OCI-LY7 (cell line): ENCODE measurements around the gene POLRMT. TPM values are rescaled to one million over a fixed set of nuclear protein-coding genes. Genes with fewer than 3 reads are reported as not detected.

ENCODE experiments used
- BruUV-seq: library from RNA; stranded (reverse); fragments of 400-500 nt; replicated peaks from 2 replicates; lab custom pipeline; 2021; lab: Mats Ljungman, UMichigan
- CTCF ChIA-PET: fragments of 300-600 bp; sonication (Branson Sonifier 250); formaldehyde crosslinking; loops from one replicate; lab custom pipeline; 2022; ENCODE audit warnings: antibody characterized with exemption; ENCODE audit not compliant: unreplicated experiment; lab: Charles Lee
- POLR2A ChIA-PET: fragments of 300-600 bp; sonication (Branson Sonifier 250); formaldehyde crosslinking; loops from one replicate; lab custom pipeline; 2022; ENCODE audit warnings: antibody characterized with exemption; lab: Charles Lee
- DNase-seq: peaks from one replicate; pipeline ENCODE4 v3.0.0-alpha.2; 2015; ENCODE audit warnings: low spot score
- H2AFZ ChIP-seq: fragments of 200-600 bp; sonication (generic), shearing (Covaris generic); 2 replicates; pipeline ENCODE4 v1.6.1; 2014; ENCODE audit warnings: mild to moderate bottlenecking, antibody characterized with exemption, low read length, moderate library complexity
- H3K27ac ChIP-seq: fragments of 200-600 bp; sonication (generic); 2 replicates; pipeline ENCODE4 v1.5.1; 2014; ENCODE audit warnings: mixed run types, low read depth, mild to moderate bottlenecking, moderate library complexity, low read length, inconsistent platforms; ENCODE audit not compliant: poor library complexity, severe bottlenecking
- H3K36me3 ChIP-seq: fragments of 200-600 bp; sonication (generic); 2 replicates; pipeline ENCODE4 v1.6.1; 2014; ENCODE audit warnings: mild to moderate bottlenecking, antibody characterized with exemption, low read length, moderate library complexity, mixed read lengths; ENCODE audit not compliant: insufficient read depth
- H3K4me1 ChIP-seq: fragments of 200-600 bp; sonication (generic); 2 replicates; pipeline ENCODE4 v1.5.1; 2014; ENCODE audit warnings: mild to moderate bottlenecking, low read length; ENCODE audit not compliant: insufficient read depth, poor library complexity, severe bottlenecking
- H3K4me2 ChIP-seq: fragments of 200-600 bp; sonication (generic); 2 replicates; pipeline ENCODE4 v1.6.1; 2014; ENCODE audit warnings: mild to moderate bottlenecking, low read length
- H3K4me3 ChIP-seq: fragments of 200-600 bp; sonication (generic); 2 replicates; pipeline ENCODE4 v1.5.1; 2014; ENCODE audit warnings: mild to moderate bottlenecking, low read depth, low read length; ENCODE audit not compliant: poor library complexity, severe bottlenecking
- H3K79me2 ChIP-seq: fragments of 200-600 bp; sonication (generic); 2 replicates; pipeline ENCODE4 v1.6.1; 2016; ENCODE audit warnings: low read depth, mild to moderate bottlenecking, low read length, moderate library complexity, mixed read lengths; ENCODE audit not compliant: insufficient read depth
- H3K9me2 ChIP-seq: fragments of 200-600 bp; sonication (generic); 2 replicates; pipeline ENCODE4 v1.6.1; 2016; ENCODE audit warnings: mild to moderate bottlenecking, low read length, mixed read lengths; ENCODE audit not compliant: insufficient read depth
- H3K9me3 ChIP-seq: fragments of 200-600 bp; sonication (generic); 2 replicates; pipeline ENCODE4 v1.6.1; 2014; ENCODE audit warnings: mild to moderate bottlenecking, mixed run types, low read length, mixed read lengths
- H4K20me1 ChIP-seq: fragments of 200-600 bp; sonication (generic); 2 replicates; pipeline ENCODE4 v1.6.1; 2014; ENCODE audit warnings: mild to moderate bottlenecking, antibody characterized with exemption, low read length, moderate library complexity, mixed read lengths; ENCODE audit not compliant: insufficient read depth
- EZH2phosphoT487 ChIP-seq: fragments of 200-600 bp; sonication (generic); IDR thresholded peaks from 2 replicates; pipeline ENCODE4 v1.6.1; 2018; ENCODE audit warnings: low read depth, borderline replicate concordance, mild to moderate bottlenecking, mixed run types, antibody characterized with exemption, low read length, moderate library complexity, mixed read lengths
- intact Hi-C: fragments of 100-400 bp; cut with micrococcal nuclease; formaldehyde crosslinking; loops from one replicate; pipeline ENCODE4 v1.10.0; 2022; ENCODE audit not compliant: unreplicated experiment
- total RNA-seq, 2 experiments: library from RNA; depleted of rRNA in 1 of 2; stranded (reverse); fragments of >200 nt in 1 of 2; shearing (Covaris generic) in 1 of 2; gene quantifications; 2 replicates each; pipeline ENCODE4 v1.2.3, GENCODE V29; 2014 to 2022
- TF ChIP-seq, protein P1 (sequence below): fragments of 200-600 bp; sonication (generic); conservative IDR thresholded peaks from 2 replicates; pipeline ENCODE4 v1.5.1; 2014; ENCODE audit warnings: mild to moderate bottlenecking, antibody characterized with exemption, low read length, moderate library complexity, mixed read lengths

POLRMT gene
- total RNA-seq, 2 experiments from 2014 or later: 65.5 to 74.6 TPM

DNA sequence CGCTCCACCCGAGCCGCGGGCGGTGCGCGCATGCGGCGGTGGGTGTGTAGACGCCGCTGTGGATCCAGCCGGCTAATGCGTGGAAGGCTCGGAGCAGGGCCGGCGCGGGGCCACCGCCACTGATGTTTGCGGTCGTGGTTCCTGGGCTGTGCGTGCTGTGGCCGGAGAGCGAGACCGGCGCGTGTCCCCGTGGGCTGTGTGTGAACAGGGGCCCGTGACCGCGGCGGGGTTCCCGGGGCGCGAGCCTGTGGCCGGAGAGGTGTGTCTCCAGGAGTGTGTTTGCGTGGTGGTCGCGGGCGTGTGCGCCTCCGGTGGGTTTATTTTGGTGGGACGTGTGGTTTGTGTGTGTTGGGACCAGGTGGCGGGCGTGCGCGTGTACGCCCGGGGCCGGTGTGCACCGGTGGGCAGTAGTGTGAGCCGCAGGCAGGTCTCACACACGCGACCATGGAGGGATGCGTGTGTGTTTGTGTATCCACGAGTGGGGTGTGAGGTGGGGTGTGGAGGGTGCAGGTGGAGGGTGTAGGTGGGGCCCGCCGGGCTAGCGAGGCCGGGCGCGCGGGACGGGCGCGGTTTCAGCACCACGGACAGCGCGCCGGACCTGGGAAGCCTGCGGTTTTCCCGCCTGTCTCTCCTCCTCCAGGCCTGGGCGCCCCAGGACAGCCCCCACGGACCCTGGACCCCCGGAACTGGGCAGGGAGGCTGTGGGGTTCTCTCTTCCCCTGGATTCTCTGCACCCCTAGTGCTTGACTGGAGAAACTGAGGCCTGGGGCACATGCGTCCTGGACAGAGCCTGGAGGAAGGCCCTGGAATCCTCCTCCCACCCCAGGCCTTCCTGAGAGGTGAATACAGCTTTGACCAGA is 42.0 kb downstream of the POLRMT start:
- H3K79me2 ChIP-seq: no peaks in the 10 kb centered on the region
- no TSS peak for BruUV-seq
- no peaks in the 10 kb centered on the region for H3K9me3 ChIP-seq
- no peaks in the 10 kb centered on the region for H4K20me1 ChIP-seq
- H3K27ac ChIP-seq: no peak overlapping the region
- ChIA-PET POLR2A (no interaction called here), CTCF (no interaction called here)
- H3K4me3 ChIP-seq: no peak overlapping the region
- intact Hi-C loops: no loop called here
- H3K36me3 ChIP-seq: no peaks in the 10 kb centered on the region
- no peak overlapping the region for H2AFZ ChIP-seq
- DNase-seq: no peak
- peaks cover 12% of the 10 kb centered on the region for H3K4me1 ChIP-seq
- H3K9me2 ChIP-seq: no peaks in the 10 kb centered on the region
- TF ChIP-seq EZH2phosphoT487: no peak
- TF ChIP-seq, protein P1, sequence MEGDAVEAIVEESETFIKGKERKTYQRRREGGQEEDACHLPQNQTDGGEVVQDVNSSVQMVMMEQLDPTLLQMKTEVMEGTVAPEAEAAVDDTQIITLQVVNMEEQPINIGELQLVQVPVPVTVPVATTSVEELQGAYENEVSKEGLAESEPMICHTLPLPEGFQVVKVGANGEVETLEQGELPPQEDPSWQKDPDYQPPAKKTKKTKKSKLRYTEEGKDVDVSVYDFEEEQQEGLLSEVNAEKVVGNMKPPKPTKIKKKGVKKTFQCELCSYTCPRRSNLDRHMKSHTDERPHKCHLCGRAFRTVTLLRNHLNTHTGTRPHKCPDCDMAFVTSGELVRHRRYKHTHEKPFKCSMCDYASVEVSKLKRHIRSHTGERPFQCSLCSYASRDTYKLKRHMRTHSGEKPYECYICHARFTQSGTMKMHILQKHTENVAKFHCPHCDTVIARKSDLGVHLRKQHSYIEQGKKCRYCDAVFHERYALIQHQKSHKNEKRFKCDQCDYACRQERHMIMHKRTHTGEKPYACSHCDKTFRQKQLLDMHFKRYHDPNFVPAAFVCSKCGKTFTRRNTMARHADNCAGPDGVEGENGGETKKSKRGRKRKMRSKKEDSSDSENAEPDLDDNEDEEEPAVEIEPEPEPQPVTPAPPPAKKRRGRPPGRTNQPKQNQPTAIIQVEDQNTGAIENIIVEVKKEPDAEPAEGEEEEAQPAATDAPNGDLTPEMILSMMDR: no peak
- no peak overlapping the region for H3K4me2 ChIP-seq

- no peak for DNase-seq
- Histone ChIP-seq H4K20me1 (no peaks in the 10 kb centered on the region), H3K27ac (no peak overlapping the region), H3K36me3 (no peaks in the 10 kb centered on the region), H3K9me2 (no peaks in the 10 kb centered on the region), H3K9me3 (no peaks in the 10 kb centered on the region), H3K4me3 (no peak overlapping the region), H3K79me2 (no peaks in the 10 kb centered on the region), H3K4me1 (peaks cover 12% of the 10 kb centered on the region), H3K4me2 (no peak overlapping the region), H2AFZ (no peak overlapping the region)
- no TSS peak for BruUV-seq
- POLR2A ChIA-PET: no interaction called here
- TF ChIP-seq EZH2phosphoT487: no peak
- CTCF ChIA-PET: no interaction called here
- intact Hi-C loops: no loop called here
These were observed 42.6 kb downstream of the POLRMT start for GRCh38 chr19:590750-591098.

GRCh38 chr19:590396-590745 is 43.0 kb downstream of the POLRMT start:
- Histone ChIP-seq H4K20me1 (no peaks in the 10 kb centered on the region), H3K9me2 (no peaks in the 10 kb centered on the region), H3K27ac (no peak overlapping the region), H3K4me3 (no peak overlapping the region), H3K4me1 (peaks cover 12% of the 10 kb centered on the region), H3K36me3 (no peaks in the 10 kb centered on the region), H3K79me2 (no peaks in the 10 kb centered on the region), H3K9me3 (no peaks in the 10 kb centered on the region), H3K4me2 (no peak overlapping the region), H2AFZ (no peak overlapping the region)
- POLR2A ChIA-PET: no interaction called here
- intact Hi-C loops: no loop called here
- BruUV-seq: no TSS peak
- DNase-seq: no peak
- TF ChIP-seq, protein P1: no peak
- TF ChIP-seq EZH2phosphoT487: no peak
- CTCF ChIA-PET: no interaction called here
